Occipital lobe (tissue), 2 donors: ENCODE data around the gene BRSK2. TPM values are rescaled to one million over a fixed set of nuclear protein-coding genes. Genes with fewer than 3 reads are reported as not detected.

Experiments used
- DNase-seq: peaks from one replicate; lab custom pipeline; 2025; lab: John Stamatoyannopoulos, UW
- total RNA-seq: library from RNA; depleted of rRNA; stranded (reverse); fragments of >200 nt; gene quantifications from one replicate; pipeline ENCODE4 v1.2.3, GENCODE V29; 2014

BRSK2 gene
- total RNA-seq, 1 donor from 2014 or later, result 32.8 TPM

DNA sequence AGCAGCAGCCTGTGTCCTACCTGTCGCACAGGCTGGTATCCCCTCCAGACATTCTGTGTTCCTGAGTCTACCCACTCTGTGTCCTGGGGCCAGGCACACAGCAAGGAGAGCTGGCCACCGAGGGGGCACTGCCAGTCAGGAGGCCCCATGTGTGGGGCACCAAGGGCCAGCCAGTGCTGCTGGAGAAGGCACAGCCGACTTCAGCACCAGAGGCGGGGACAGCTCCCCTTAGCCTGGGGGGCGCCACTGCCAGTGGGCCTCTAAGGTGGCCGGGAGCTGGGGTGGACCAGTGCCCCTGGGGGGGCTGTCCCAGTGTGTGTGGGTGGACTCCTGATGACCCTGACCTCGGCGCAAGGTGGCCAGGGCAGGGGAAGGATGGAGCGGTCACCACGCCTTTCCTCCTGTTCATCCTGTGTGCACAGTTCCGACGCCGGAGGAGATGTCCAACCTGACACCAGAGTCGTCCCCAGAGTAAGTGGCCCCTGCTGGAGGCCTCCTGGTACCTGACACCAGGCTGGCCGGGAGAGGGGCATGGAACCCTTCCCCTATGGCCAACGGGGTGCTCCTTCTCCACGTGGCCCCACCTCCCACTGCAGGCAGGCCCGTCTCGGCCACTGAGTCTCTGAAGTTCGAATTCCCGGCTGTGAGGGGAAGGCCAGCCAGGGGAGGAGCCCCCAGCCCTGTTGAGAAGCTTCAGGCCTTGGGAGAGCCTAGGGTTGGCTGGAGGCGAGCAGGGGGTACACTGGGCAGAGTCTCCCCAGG lies 61.4 kb downstream of the BRSK2 start:
- DNase-seq, result no peak

DNA sequence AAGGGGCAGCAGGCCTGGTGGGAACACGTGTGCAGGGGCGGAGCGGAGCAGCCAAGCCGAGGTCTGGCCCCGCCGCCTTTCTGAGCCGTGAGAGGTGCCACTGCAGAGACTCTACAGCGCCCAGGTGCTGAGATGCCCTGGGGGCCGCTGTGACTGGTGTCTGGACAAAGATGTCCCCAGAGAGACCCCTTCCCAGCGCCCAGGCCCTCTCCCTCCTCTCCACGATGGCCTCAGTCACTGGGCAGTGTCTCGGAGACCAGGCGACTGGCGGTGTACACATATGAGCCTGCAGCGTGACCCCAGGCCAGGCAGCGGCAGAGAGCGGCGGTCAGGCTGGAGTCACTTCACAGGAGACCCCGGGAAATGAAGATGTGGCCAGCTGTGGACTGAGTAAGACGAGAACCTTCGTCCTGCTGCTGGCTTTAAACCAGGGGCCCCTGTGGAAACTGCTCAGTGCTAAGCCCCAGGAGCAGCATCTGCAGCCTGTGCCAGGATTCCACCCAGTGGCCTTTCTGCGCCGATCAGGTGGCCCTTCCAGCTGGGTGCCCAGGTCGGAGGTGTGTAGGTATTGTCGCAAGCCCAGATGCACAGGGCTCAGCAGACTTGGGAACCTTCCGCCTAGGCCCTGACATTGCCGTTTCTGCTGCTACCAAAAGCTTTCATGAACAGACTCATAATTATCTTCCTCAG lies 62.2 kb downstream of the BRSK2 start:
- DNase-seq, result no peak

DNA sequence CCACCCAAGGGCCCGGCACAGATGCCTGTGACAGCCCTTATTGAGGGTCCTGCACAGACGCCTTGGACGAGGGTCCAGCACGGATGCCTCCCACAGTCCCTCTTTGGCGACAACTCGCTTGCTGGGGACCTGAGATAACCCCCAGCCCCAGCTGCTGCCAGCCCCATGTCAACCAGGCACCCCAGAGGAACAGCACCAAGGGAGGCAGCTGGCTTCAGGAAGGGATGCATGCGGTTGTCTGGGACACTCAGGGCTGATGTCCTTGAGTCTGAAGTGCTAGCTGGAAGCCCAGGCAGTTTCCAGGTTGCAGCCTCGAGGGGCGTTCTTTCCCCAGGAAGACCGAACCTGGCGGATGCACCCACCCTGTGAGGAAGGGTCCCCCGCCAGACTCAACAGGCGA lies 63.0 kb downstream of the BRSK2 start:
- DNase-seq, result no peak

DNA sequence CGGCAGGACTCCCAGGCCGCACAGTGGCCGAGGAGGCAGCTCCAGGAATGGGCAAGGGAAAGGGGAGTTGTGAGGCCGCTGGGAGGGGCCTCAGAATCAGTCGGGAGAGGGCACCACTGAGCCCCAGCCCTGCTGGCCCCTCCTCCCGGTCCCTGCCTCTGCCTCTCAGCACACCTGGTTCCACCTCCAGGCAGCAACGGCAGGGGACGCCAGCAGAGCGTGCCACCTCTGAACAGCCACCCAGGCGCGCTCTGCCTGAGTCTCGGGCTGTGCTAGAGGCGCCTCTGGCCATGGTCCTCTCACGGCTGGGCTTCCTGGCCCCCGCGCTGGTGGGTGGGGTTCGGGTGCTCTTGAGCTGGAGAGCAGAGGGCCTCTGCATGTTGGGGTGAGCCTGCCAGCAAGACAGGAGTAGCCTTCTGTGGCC lies 63.9 kb downstream of the BRSK2 start:
- no peak for DNase-seq

DNA sequence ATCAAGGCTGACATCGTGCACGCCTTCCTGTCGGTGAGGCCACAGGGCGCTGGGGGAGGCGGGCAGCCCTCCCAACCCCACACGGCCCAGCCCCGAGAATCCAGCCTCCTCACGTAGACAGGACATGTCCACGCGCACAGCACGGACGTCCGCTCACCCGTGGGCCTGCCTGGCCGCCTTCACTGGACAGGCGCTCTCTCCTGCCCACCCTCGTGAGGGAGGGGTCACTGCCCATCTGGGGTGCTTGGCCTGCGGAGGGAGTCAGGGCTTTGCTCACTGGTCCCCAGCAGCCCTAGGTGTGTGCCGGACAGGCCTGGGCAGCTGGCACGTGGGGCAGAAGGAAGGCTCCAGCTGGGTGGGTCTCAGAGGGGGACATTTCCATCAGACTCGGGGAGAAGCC lies 64.8 kb downstream of the BRSK2 start:
- no peak for DNase-seq

DNA sequence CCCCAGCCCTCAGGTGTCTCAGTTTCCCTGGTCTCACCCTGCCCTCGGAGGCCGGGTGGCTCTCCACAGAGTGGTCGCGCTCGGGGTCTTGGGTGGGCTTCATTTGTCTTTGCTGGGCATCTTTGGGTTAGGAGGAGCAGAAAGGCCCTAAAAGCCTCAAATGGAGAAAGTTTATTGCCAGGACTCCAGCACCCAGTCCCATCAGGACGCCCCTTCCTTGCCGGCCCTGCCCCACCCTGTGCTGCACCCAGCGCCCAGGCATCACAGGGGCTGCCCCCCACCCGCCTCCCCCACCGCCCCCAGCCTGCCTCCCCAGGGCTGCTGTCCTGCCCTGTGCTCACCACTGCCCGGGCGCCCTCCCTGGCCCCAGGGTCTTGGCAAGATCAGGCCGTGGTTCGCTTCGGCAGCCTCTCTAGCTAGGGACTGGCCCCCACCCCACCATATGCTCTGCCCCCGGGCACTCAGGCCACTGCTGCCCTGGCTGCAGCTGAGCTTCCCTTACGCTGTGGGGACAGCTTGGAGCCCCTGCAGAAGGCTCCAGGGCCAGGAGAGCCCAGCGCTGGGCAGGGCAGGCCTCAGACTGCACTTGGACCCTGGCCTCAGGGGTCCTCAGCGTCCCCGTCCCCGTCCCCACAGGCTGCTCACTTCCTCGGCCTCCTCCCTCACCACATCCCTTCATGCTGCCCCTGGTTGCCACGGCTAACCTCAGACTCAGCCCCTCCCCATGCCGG lies 65.5 kb downstream of the BRSK2 start:
- DNase-seq, result no peak

DNA sequence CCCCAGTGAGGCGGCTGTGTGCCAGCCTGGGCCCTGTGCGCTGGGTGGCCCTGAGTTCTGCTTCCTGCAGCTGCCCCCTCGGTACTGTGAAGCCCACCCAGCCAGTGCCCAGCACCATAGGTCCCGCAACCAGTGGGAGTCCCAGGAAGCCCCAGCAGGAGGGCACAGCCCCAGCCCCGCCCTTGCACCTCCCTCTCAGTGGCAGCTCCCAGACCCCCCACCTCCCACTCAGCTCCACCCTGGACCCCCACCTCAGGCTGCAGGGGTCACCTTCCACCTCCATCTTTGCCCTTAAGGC lies 66.0 kb downstream of the BRSK2 start:
- no peak for DNase-seq

DNA sequence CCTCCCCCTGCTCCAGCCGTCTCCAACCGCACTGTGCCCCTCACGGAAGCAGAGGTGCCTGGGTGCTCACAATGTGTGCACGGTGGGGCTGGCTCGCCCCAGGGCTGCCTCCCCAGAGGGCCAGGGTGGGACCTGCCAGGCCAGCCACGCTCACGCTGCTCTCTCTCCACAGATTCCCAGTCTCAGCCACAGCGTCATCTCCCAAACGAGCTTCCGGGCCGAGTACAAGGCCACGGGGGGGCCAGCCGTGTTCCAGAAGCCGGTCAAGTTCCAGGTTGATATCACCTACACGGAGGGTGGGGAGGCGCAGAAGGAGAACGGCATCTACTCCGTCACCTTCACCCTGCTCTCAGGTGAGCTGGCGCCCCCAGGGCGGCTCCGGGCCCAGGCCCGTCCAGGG lies 66.4 kb downstream of the BRSK2 start:
- no peak for DNase-seq

DNA sequence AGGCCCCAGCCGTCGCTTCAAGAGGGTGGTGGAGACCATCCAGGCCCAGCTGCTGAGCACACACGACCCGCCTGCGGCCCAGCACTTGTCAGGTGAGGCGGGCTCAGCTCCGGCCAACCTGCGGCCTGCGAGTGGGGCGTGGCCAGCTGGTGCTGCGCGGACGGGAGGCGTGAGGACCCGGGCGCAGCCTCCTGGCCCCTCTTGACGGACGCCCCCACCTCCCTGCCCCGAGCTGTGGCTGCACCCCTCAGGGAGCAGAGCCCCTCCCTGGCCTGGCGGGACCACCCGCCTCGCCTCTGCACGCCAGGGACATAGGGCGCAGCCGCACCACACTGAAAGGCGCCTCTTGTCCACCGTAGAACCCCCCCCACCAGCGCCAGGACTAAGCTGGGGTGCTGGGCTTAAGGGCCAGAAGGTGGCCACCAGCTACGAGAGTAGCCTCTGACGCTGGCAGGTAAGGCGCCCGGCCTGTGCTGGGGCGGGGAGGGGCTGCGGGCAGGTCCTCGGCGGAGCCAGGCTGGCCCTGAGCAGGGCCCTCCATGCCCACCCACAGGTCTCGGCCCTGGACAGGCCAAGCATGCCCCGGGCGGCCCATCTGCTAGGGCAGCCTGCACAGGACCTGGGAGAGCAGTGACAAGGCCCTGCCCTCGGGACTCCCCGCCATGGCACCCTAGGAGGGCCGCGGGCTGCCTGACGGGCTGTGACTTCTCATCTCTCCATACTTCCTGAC lies 67.0 kb downstream of the BRSK2 start:
- no peak for DNase-seq

DNA sequence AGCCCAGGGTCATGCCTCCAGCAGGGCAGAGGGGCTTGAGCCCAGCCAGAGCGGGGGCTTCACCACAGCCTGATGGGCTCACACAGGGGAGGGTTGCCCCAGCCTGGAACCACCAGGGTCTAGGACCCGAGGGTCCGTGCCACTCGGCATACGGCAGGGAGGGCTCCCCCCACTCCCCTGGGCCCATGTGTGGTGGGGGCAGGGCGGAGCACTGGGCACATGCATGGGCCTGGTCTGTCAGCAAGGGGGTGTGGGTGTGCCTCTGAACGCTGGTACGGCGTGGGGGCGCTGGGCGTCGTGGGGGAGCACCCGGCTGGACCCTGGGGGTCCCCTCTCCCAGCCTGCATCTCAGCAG lies 67.6 kb downstream of the BRSK2 start:
- no peak for DNase-seq

DNA sequence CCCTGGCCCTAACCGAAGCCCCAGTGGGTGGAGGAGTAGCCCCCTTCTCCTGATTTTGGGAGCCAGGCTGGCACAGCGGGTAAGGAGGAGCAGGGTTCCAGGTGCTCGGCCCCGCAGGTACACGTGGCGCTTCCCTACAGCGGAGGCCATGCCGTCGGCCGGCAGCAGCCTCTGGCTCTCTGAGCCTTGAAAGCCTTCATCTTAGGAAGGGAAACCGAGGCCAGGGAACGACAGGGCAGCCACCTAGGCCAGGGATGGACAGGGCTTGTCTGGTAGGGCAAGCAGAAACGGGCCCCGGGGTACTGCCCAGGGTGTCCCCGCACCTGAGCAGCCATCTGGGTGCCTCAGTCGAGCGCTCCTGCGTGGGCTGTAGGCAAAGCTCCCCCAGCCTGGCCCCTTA lies 68.1 kb downstream of the BRSK2 start:
- no peak for DNase-seq

DNA sequence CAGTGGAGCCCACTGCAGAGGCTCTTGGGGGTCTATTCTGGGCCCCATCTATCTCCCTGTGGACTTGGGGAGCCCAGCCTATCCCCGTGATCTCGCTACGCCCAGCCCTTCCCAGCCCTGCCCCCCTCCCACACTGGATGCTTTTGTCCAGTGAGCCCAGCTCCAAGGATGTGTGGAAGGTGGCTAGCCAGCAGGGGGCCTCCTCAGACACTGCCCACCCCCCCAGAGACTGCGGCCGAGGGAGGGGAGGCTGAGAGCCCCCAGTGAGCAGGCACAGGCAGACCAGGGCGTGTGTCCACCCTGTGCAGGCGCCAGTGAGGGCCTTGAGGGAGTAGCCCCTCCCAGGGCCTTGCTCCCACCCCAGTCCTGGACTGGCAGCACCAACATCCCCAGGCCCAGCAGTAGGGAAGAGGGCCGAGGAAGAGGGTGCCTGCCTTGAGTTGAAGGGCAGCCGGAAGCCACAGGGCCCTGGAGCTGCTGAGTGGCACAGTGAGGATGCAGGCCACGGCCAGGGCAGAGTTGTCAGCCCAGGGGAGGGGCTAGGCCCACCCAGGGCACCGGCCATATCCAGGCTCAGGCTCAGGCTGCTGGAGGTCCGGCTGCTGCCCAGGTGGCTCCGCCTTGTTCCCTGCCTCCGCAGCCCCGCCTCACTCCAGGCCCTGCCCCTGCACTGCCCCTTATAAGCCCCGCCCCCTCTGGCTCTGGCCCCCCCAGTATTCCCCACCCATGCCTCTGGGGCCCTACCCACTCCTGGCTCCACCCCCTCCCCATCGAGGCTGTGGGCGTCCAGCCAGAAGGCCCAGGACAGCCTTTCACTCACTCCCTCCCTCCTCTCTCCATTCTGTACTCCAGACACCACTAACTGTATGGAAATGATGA lies 68.8 kb downstream of the BRSK2 start:
- no peak for DNase-seq

DNA sequence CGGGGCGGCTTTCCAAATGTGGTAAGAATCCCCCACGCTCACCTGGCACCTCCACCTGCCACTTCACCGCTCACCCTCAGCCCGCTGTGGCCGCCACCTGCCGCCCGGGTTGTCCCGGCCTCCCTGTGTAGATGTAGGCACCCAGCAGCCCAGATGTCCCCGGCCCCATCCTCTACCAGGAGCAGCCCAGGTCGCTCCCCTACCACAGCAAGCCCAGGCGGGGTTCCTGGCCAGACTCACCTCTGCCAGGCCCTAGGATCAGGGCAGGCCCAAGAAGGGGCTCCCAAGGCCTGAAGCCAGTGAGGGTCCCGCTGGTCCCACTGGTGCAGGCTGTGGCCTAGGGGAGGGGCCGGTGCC lies 69.5 kb downstream of the BRSK2 start:
- no peak for DNase-seq

DNA sequence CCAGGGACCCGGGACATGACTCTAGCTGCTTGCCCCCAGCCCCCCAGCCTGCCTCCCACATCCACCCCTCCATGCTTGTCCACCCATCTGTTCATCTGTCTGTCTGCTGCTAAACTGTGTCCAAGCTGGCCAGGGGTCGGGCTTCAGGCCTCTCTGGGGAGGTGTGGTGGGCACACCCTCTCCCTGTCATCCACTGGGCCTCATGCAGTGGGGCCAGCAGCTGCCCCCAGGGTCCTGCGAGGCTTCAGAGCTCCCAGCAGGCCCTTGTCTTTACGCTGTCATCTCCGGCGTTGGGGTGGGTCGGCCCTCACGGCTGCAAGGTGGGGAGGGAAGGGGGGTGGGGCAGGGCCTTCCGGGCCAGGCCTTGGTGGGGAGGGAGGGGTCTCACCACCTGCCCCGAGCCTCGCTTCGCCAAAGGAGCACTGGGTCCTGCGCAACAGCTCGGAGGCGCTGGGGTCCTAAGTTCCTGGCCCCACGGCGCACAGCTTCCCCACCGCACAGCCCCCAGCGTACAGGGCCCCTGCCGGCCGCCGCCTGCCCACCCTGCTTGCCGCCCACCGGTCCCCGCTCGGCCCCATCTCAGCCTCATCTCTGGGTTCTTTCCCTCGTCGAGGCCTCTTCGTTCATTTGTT lies 70.1 kb downstream of the BRSK2 start:
- no peak for DNase-seq

DNA sequence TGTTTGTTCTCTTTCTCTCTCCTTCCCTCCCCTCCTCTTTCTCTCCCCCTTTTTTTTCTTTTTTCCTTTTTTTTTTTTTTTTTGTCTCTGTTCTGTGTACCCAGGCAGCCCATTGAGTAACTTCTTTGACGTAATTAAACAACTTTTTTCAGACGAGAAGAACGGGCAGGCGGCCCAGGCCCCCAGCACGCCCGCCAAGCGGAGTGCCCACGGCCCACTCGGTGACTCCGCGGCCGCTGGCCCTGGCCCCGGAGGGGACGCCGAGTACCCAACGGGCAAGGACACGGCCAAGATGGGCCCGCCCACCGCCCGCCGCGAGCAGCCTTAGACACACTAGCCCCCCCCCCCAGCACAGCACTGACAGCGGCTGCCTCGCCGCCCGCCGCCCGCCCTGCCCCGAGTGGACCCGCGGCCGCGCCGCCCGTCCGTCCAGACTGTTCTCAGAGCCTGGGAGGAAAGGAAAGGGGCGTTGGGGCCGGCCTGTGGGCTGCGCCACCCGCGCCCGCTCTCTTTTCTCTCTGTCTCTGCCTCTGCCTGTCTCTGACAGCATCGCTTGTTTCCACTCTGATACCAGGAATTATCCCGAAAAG lies 70.8 kb downstream of the BRSK2 start:
- peak; percentile 32 for DNase-seq

DNA sequence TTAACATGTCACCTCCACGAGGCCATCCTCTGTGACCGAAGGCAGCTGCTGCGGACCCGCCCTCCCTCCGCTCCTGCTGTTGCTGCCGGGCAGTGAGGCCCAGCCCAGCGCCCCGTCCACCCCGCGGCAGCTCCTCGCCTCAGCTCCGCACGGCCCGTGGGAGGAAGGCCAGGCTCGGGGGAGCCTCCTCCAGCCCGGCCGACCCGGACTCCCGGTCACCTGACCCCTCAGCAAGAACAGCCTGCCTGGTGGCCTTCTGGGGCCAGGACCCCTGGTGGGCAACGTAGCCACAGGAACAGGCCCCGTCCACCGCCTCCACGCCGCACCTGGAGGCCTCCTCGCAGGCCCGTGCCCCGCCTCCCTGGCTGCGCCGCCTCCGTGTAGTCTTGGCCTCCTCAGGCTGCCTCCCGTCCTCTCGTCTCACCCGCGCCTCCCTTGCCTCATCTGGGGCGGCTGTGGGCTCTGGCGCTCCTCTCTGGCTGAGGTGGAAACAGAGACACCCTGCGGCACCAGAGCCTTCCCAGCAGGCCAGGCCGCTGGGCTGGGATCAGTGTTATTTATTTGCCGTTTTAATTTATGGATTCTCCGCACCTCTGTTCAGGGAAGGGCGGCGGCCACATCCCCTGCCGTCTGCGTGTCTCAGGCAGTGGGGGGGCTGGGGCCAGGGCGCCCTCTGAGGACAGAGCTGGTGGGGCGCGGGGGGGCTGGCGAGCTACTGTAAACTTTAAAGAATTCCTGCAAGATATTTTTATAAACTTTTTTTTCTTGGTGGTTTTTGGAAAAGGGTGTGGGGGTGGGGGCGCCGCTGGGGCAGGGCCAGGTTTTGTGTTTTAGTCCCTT lies 71.5 kb downstream of the BRSK2 start:
- no peak for DNase-seq

DNA sequence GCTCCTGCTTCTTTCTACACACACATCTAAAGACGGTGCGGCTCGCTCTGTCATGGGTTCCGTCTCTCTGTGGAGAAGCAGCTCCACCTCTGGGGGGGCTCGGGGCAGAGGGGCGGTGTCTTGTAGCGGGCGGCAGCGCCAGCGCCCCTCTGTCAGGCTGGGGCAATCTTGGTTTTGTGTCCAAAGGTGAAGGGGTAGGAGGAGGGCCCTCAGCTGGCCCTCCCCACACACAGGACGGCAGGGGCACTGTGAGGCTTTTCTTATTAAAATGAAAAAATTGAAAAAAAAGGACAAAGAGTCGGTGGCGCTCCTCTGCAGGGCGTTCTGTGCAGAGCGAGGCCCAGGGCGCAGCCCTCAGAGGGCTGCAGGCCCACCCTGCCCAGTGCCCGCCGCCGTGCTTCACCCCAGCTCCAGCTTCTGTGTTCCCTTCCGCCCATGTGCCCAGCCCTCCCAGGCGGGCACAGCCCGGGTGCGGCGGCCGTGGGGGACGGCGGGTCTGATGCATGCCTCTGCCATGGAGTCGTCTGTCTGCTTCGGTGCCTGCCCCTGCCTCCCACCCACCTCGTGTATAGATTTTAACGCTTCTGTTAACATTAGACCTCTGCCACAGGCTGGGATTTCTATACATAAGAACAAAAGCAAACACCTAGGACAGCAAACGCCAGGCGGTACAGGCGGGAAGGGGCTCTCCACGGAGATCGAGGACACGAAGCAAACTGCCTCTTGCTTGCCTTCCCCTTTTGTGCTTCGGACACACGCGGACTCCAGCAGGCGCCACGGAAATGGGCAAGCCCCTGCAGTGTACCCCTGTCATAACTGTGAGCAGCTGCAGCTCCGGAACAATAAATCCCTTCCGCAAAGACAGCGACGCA lies 72.3 kb downstream of the BRSK2 start:
- DNase-seq, result no peak

DNA sequence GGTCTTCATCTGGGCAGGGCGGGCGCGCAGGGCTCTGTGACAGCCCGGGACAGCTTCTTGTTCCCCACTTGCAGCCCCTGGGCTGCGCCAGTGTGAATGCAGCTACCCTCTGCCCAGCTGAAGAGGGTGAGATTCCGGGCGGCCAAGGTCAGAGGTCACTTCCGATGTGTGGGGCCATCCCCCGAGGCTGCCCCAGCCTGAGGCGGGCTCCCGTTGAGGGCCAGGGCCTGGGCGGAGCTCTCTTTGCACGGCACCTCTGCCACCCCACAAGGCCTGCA lies 72.9 kb downstream of the BRSK2 start:
- no peak for DNase-seq

DNA sequence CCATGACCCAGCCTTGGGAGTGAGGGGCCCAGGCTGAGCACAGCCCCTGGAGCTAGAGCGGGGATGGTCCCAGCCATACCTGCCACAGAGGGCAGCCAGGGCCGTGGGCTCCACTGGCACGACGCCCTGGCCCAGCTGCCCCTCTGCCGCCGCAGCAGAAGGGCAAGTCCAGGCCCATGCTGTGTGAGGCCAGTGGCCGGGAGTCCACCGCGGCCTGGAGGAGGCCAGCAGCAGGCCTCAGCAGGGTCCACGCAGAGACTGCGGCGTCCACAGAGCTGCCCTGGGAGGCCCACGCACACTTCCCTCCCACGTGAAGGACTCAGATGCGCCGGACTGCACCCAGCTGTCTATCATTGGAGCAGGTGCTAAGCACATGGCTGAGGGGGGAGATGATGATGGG lies 73.3 kb downstream of the BRSK2 start:
- DNase-seq, result no peak
